DMS 273 (cell line): Measurements from ENCODE around the gene CYB5RL.
A peak's percentile ranks its signal among the peaks of the same experiment; 100 is the strongest.
"Not testable (repeated sequence)": the region's sequence is repeated elsewhere in the genome, so short reads cannot be mapped to it uniquely, and the experiment has no call there.

Source experiments
- DNase-seq: peaks from one replicate; lab custom pipeline; 2025; ENCODE audit not compliant: unreplicated experiment; lab: John Stamatoyannopoulos, UW

CYB5RL gene

GRCh38 chr1:54199765-54200518 is at the start of gene CYB5RL, which contains the start of gene MRPL37:
Gene CYB5RL, minus strand, starts transcription at chr1:54200030. Its CDS starts 4,414 bp downstream, at chr1:54195616.
Gene MRPL37, plus strand, starts transcription at chr1:54200167. Its CDS starts 77 bp downstream, at chr1:54200244.
- DNase-seq, result peak; percentile 99

- peak; percentile 66 for DNase-seq
Measured at GRCh38 chr1:54248966-54249365, 49.1 kb upstream of the CYB5RL start.

- no peak for DNase-seq
Measured at GRCh38 chr1:54247863-54248515, 48.2 kb upstream of the CYB5RL start.

- peak; percentile 47 for DNase-seq
Measured at GRCh38 chr1:54246116-54246721, 46.4 kb upstream of the CYB5RL start.

GRCh38 chr1:54245501-54245900 is 45.7 kb upstream of the CYB5RL start:
- no peak for DNase-seq

GRCh38 chr1:54244655-54245054 is 44.8 kb upstream of the CYB5RL start:
- no peak for DNase-seq

GRCh38 chr1:54243022-54243421 is 43.2 kb upstream of the CYB5RL start:
- no peak for DNase-seq

GRCh38 chr1:54241364-54241763 is 41.5 kb upstream of the CYB5RL start:
- DNase-seq, result no peak

GRCh38 chr1:54240741-54241335 is 41.0 kb upstream of the CYB5RL start:
- no peak for DNase-seq

GRCh38 chr1:54239631-54240031 is 39.8 kb upstream of the CYB5RL start:
- no peak for DNase-seq

GRCh38 chr1:54239035-54239383 is 39.2 kb upstream of the CYB5RL start:
- DNase-seq, result no peak

GRCh38 chr1:54238353-54239034 is 38.7 kb upstream of the CYB5RL start:
- DNase-seq, result no peak

GRCh38 chr1:54237586-54237985 is 37.8 kb upstream of the CYB5RL start:
- no peak for DNase-seq

- no peak for DNase-seq
Measured at GRCh38 chr1:54234284-54234683, 34.5 kb upstream of the CYB5RL start.

GRCh38 chr1:54233196-54233595 is 33.4 kb upstream of the CYB5RL start:
- DNase-seq, result not testable (repeated sequence)

- DNase-seq, result no peak
Measured at GRCh38 chr1:54230507-54231339, 30.9 kb upstream of the CYB5RL start.

- peak; percentile 43 for DNase-seq
Measured at GRCh38 chr1:54229281-54229891, 29.6 kb upstream of the CYB5RL start.

- DNase-seq, result no peak
Measured at GRCh38 chr1:54228638-54229079, 28.8 kb upstream of the CYB5RL start.

GRCh38 chr1:54227891-54228310 is 28.1 kb upstream of the CYB5RL start:
- peak; percentile 43 for DNase-seq
